ENCODE results near the gene DHPS.

The DHPS gene

GRCh38 chr19:12696366-12697335, 15.0 kb upstream of the DHPS start, which contains the start of gene FBXW9:
Gene FBXW9, minus strand, starts transcription at chr19:12696631. Its CDS starts 50 bp downstream, at chr19:12696581.
- peak; percentile 77 for DNase-seq (ENCODE audit: low read depth)
- no peak for TF ChIP-seq CTCF (IDR thresholded peaks at IDR 0.05; ENCODE audit: control insufficient read depth, insufficient read depth, low read depth, low read length, missing control alignments)
- H3K4me3 ChIP-seq (ENCODE audit: control insufficient read depth, low read depth, low read length) = peak within 1 kb of the TSS; percentile 74

GRCh38 chr19:12695997-12696365, 14.3 kb upstream of the DHPS start:
- TF ChIP-seq CTCF (IDR thresholded peaks at IDR 0.05; ENCODE audit: control insufficient read depth, insufficient read depth, low read depth, low read length, missing control alignments) = no peak
- peak overlapping the region; percentile 74 for H3K4me3 ChIP-seq (ENCODE audit: control insufficient read depth, low read depth, low read length)
- no peak for DNase-seq (ENCODE audit: low read depth)

DNA sequence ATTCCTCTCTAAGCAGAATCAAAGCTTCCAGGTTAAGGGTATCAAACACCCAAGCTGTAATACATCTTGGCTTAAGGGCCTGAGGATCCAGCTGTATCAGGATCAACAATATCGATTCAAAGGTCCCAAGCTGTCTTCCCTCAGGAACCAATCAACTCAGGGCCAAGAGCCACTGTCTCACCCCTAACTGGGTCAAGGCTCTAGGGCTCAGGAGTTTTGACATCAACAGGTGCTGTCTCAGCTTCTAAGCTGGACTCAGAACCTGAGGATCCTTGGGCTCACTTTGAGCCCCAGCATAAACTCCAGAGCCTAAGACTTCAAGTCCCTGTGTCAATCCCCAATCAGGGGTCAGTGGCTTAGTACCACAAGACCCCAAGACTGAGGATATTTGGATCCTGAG, 13.8 kb upstream of the DHPS start:
- DNase-seq (ENCODE audit: low read depth) = no peak
- no peak for TF ChIP-seq CTCF (IDR thresholded peaks at IDR 0.05; ENCODE audit: control insufficient read depth, insufficient read depth, low read depth, low read length, missing control alignments)
- H3K4me3 ChIP-seq (ENCODE audit: control insufficient read depth, low read depth, low read length) = peak overlapping the region; percentile 74

GRCh38 chr19:12695096-12695495, 13.4 kb upstream of the DHPS start:
- DNase-seq (ENCODE audit: low read depth) = no peak
- no peak for TF ChIP-seq CTCF (IDR thresholded peaks at IDR 0.05; ENCODE audit: control insufficient read depth, insufficient read depth, low read depth, low read length, missing control alignments)
- H3K4me3 ChIP-seq (ENCODE audit: control insufficient read depth, low read depth, low read length) = no peak overlapping the region

- DNase-seq (ENCODE audit: low read depth) = no peak
- no peak for TF ChIP-seq CTCF (IDR thresholded peaks at IDR 0.05; ENCODE audit: control insufficient read depth, insufficient read depth, low read depth, low read length, missing control alignments)
- H3K4me3 ChIP-seq (ENCODE audit: control insufficient read depth, low read depth, low read length) = no peak overlapping the region
Measured at GRCh38 chr19:12694641-12695040, 13.0 kb upstream of the DHPS start.

- no peak for DNase-seq (ENCODE audit: low read depth)
- TF ChIP-seq CTCF (IDR thresholded peaks at IDR 0.05; ENCODE audit: control insufficient read depth, insufficient read depth, low read depth, low read length, missing control alignments) = no peak
- no peak overlapping the region for H3K4me3 ChIP-seq (ENCODE audit: control insufficient read depth, low read depth, low read length)
Measured at GRCh38 chr19:12692960-12693359, 11.3 kb upstream of the DHPS start.
